Lower leg skin (tissue), 3 donors: Measurements from ENCODE around the gene DGKI.

ENCODE experiments used
- CTCF ChIP-seq, 3 donors: fragments of 450-650 bp; IDR thresholded peaks; one replicate each; pipeline ENCODE4 v1.5.1; 2016; ENCODE audit warnings: antibody characterized with exemption in 3 of 3, mild to moderate bottlenecking in 3 of 3, moderate library complexity in 2 of 3
- POLR2A ChIP-seq, 2 donors: fragments of 450-650 bp; IDR thresholded peaks; one replicate each; pipeline ENCODE4 v1.6.1; 2016 to 2017; ENCODE audit warnings: antibody characterized with exemption in 2 of 2, mild to moderate bottlenecking in 1 of 2, moderate library complexity in 1 of 2

GRCh38 chr7:137625197-137625596 is 221.6 kb downstream of the DGKI start:
- TF ChIP-seq POLR2A (IDR thresholded peaks at IDR 0.05) (no peak), CTCF (IDR thresholded peaks at IDR 0.05) (no peak)
